Neutrophil (primary cell): ENCODE data around the gene SLC28A1.

Experiments
- H3K27ac ChIP-seq: fragments of 200-600 bp; sonication (generic); 2 replicates; pipeline ENCODE4 v1.5.1; 2016; ENCODE audit warnings: mild to moderate bottlenecking, moderate library complexity
- H3K27me3 ChIP-seq: fragments of 200-600 bp; sonication (generic); 2 replicates; pipeline ENCODE4 v1.6.0; 2016; ENCODE audit warnings: mild to moderate bottlenecking
- H3K36me3 ChIP-seq: fragments of 200-600 bp; sonication (generic); 2 replicates; pipeline ENCODE4 v1.5.1; 2017
- H3K4me1 ChIP-seq, 2 experiments: fragments of 200-600 bp in 1 of 2; sonication (generic) in 1 of 2; 1 replicate in 1 of 2; 2 replicates in 1 of 2; pipeline versions ENCODE4 v1.5.1 to v1.6.1; 2013 to 2016; ENCODE audit warnings: low read depth in 1 of 2, low read length in 1 of 2, mild to moderate bottlenecking in 1 of 2, moderate library complexity in 1 of 2; ENCODE audit not compliant: control insufficient read depth in 1 of 2, insufficient read depth in 1 of 2
- H3K4me3 ChIP-seq, 2 experiments: fragments of 200-600 bp in 1 of 2; sonication (generic) in 1 of 2; 1 replicate in 1 of 2; 2 replicates in 1 of 2; pipeline ENCODE4 v1.5.1; 2013 to 2016; ENCODE audit warnings: low read depth in 1 of 2, low read length in 1 of 2, mild to moderate bottlenecking in 1 of 2, moderate library complexity in 1 of 2
- H3K9me3 ChIP-seq: fragments of 200-600 bp; sonication (generic); 2 replicates; pipeline ENCODE4 v1.5.1; 2016
- CTCF ChIP-seq: fragments of 200-600 bp; sonication (generic); IDR thresholded peaks from 2 replicates; pipeline ENCODE4 v1.5.1; 2016; ENCODE audit warnings: antibody characterized with exemption

The SLC28A1 gene

DNA sequence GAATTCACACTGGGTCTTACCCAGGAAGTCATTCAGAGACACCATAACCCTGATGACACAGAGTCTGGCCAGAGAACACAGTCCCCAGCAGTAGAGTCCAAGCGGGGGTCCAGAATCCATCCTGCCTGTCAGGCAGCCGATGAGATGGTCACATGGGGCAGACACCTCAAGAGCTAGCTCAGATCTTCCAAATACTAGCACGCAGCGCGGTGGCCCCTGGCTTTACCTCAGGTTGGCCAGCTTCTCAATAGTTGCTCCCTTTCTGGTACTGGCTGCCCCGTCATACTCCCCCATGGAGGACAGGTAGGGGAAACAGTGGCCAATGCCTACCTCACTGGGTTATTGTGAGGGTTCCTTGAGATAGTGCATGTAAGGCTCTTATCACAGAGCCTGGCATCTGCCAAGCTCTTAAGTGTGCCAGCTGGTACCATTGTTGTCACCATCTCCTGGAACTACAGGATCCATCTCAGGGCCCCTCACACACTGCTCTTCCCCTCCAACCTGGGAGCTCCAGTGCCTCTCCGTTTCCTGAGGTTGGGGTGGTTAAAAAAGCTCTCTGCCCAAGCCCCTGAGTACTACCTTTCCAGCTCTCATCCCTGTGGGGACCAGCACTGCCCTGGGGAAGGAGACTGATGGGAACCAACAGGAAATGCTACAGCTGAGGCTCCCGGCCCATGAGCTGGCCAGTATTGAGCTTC, 3.5 kb upstream of the SLC28A1 start:
- H3K36me3 ChIP-seq = no peaks in the 10 kb centered on the region
- no peaks in the 10 kb centered on the region for H3K27me3 ChIP-seq
- no peak overlapping the region for H3K27ac ChIP-seq
- TF ChIP-seq CTCF = no peak
- H3K4me3 ChIP-seq = no peak overlapping the region
- H3K4me1 ChIP-seq = peaks cover 23 to 24% of the 10 kb centered on the region in 2 experiments
- H3K9me3 ChIP-seq = no peaks in the 10 kb centered on the region

DNA sequence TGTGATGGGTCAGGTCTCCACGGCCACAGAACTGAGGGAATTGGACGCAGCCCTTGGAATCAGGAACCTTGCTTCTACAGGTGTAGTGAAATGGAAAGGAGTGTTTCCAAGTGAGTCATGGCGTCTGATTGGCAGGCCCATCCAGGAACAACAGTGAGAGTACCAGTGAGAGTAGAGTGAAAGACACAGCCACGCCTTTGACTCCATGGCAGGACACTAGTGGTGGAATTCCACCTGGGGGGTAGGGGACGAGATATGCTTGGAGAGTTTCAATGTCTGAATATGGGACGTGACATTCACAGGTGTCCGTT, 3.0 kb upstream of the SLC28A1 start:
- Histone ChIP-seq H3K36me3 (no peaks in the 10 kb centered on the region), H3K27ac (no peak overlapping the region), H3K9me3 (no peaks in the 10 kb centered on the region), H3K4me3 (no peak overlapping the region), H3K4me1 (peaks cover 22% of the 10 kb centered on the region in 2 experiments), H3K27me3 (no peaks in the 10 kb centered on the region)
- no peak for TF ChIP-seq CTCF

GRCh38 chr15:84883466-84883865, 996 bp upstream of the SLC28A1 start:
- H3K4me3 ChIP-seq = no peak overlapping the region
- peaks cover 2% of the 10 kb centered on the region in 2 experiments for H3K4me1 ChIP-seq
- no peaks in the 10 kb centered on the region for H3K27me3 ChIP-seq
- H3K27ac ChIP-seq = no peak overlapping the region
- no peaks in the 10 kb centered on the region for H3K36me3 ChIP-seq
- TF ChIP-seq CTCF = no peak
- no peaks in the 10 kb centered on the region for H3K9me3 ChIP-seq

DNA sequence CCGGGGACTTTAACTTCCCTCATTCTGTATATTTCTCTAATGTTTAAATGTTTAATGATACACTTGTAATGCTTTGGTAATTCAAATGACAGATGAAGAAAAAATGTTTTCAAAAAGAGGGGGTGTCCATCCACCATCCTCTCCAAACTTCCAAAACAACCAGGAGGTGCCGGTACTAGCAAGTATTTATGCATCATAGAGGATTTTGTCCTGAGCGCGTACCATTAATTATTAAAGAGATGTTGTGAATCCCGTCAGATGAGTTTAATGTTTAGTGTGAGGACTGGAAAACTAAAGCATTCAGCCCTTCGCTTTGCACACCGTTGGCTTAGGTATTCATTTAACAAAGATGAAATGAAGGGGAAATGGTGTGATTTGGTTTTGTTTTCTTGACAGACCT, 1.3 kb downstream of the SLC28A1 start:
- no peak overlapping the region for H3K4me3 ChIP-seq
- H3K36me3 ChIP-seq = no peaks in the 10 kb centered on the region
- no peaks in the 10 kb centered on the region for H3K9me3 ChIP-seq
- no peaks in the 10 kb centered on the region for H3K4me1 ChIP-seq
- TF ChIP-seq CTCF = no peak
- H3K27ac ChIP-seq = no peak overlapping the region
- H3K27me3 ChIP-seq = no peaks in the 10 kb centered on the region

DNA sequence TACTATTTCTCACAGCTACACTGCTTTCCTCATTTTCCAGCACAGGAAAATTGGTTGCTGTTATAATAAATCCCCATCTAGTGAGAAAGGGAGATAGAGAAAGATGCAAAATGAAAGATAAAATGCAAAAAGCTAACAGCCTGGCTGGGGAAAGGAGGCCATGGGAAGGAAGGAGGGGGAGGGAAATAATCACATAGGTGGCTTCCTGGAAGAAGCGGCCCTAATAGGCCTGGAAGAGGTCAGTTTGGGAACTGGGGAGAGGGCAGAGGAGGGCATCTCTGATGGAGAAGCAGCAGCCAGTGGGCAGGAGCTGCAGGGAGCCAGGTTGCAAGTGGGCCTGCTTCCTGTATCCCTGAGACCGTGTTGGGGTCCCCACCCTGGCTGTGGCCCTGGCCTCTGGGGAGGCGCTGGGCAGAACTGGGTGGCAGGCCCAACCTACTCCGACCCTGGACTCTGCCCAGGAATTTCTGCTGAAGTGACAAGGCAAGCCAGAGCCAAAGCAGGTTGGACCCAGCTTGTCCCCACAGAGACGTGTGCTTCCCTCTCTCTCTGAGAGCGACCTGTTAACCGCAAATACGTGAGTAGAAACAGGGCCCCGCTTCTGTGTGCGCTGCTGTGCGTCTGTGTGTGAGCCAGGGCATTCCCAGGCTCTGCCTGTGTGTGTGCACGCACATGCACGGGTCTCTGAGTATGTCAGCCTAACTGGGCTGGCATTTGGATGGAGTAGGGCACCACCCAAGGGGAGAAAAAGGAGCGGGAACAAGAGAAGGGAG, 1.9 kb downstream of the SLC28A1 start:
- Histone ChIP-seq H3K27ac (no peak overlapping the region), H3K36me3 (no peaks in the 10 kb centered on the region), H3K4me3 (no peak overlapping the region), H3K27me3 (no peaks in the 10 kb centered on the region), H3K9me3 (no peaks in the 10 kb centered on the region), H3K4me1 (no peaks in the 10 kb centered on the region)
- TF ChIP-seq CTCF = no peak
